Fibroblast of lung (primary cell): ENCODE results near the gene MTF2.
"Not testable (repeated sequence)": the region's sequence is repeated elsewhere in the genome, so short reads cannot be mapped to it uniquely, and the experiment has no call there.

ENCODE experiments used
- EZH2 ChIP-seq: IDR thresholded peaks from 2 replicates; pipeline ENCODE4 v1.5.1; 2012; ENCODE audit warnings: low read length, control low read depth, mild to moderate bottlenecking; ENCODE audit errors: missing control alignments
- TF ChIP-seq, protein P1 (sequence below), 2 donors: IDR thresholded peaks in 1 of 2; conservative IDR thresholded peaks in 1 of 2; 1 replicate in 1 of 2; 2 replicates in 1 of 2; pipeline ENCODE4 v1.5.1; 2011 to 2012; ENCODE audit warnings: low read length in 2 of 2, control low read depth in 1 of 2, inconsistent platforms in 1 of 2, low read depth in 1 of 2, mild to moderate bottlenecking in 1 of 2

DNA sequence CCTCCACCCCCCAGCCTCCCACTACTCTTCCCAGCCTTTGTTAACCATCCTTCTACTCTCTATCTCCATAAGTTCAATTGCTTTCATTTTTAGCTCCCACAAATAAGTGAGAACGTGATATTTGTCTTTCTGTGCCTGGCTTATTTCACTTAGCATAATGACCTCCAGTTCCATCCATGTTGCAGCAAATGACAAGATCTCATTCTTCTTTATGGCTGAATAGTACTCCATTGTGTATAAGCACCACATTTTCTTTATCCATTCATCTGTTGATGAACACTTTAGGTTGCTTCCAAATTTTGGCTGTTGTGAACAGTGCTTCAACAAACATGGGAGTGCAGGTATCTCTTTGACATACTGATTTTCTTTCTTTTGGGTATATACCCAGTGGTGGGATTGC lies 86.8 kb downstream of the MTF2 start:
- TF ChIP-seq EZH2 = not testable (repeated sequence)
- TF ChIP-seq, protein P1, sequence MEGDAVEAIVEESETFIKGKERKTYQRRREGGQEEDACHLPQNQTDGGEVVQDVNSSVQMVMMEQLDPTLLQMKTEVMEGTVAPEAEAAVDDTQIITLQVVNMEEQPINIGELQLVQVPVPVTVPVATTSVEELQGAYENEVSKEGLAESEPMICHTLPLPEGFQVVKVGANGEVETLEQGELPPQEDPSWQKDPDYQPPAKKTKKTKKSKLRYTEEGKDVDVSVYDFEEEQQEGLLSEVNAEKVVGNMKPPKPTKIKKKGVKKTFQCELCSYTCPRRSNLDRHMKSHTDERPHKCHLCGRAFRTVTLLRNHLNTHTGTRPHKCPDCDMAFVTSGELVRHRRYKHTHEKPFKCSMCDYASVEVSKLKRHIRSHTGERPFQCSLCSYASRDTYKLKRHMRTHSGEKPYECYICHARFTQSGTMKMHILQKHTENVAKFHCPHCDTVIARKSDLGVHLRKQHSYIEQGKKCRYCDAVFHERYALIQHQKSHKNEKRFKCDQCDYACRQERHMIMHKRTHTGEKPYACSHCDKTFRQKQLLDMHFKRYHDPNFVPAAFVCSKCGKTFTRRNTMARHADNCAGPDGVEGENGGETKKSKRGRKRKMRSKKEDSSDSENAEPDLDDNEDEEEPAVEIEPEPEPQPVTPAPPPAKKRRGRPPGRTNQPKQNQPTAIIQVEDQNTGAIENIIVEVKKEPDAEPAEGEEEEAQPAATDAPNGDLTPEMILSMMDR (conservative IDR thresholded peaks at IDR 0.05 in 1 of 2, IDR thresholded peaks at IDR 0.05 in 1 of 2; ENCODE audit: low read depth in 1 of 2, low read length in 2 of 2) = not testable (repeated sequence)
